ENCODE data around the gene VASH2. TPM values are rescaled to one million over a fixed set of nuclear protein-coding genes. Genes with fewer than 3 reads are reported as not detected.

The VASH2 gene
- total and polyA plus RNA-seq, 2 donors (not counting 1 experiment from before 2014, with no cell fraction given), result 0.06 TPM; not detected in 1

DNA sequence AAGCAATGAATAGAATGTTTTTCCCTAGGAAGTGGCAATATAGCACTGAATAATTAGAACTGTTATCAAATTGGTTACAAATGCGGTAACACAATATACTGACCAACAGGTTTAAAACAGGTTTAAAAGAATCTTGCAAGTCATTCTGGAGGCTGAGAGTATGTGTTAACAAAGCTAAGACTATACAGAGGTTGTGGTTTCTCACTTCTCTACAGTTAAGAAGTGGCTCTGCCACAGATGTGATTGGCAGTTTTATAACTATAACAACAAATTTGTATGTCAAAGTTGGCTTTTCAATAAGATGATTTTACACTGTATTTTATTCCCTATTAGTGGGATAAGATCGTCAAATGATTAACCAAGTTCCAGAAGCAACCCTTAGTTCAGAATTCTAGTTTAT, 58.2 kb downstream of the VASH2 start:
- H3K27me3 ChIP-seq (replicated peaks in 1 of 4; ENCODE audit: control extremely low read depth in 1 of 4, control insufficient read depth in 3 of 4, insufficient read depth in 4 of 4, low read length in 3 of 4), result no peaks in the 10 kb centered on the region
- H3K4me3 ChIP-seq (ENCODE audit: control extremely low read depth in 1 of 5, extremely low read depth in 1 of 5, insufficient read depth in 1 of 5, low read depth in 2 of 5, low read length in 4 of 5), result no peak overlapping the region
- Mint-ChIP-seq H3K27me3 (no peaks in the 10 kb centered on the region), H3K9me3 (ENCODE audit: insufficient read depth) (no peaks in the 10 kb centered on the region), H3K4me1 (peaks cover 14% of the 10 kb centered on the region), H3K27ac (no peak overlapping the region), H3K4me3 (no peak overlapping the region)
- H3K4me2 ChIP-seq (replicated peaks; ENCODE audit: low read depth, low read length, poor library complexity, severe bottlenecking), result no peak overlapping the region
- no peak for ATAC-seq (ENCODE audit: low read depth)
- TF ChIP-seq EZH2 (IDR thresholded peaks at IDR 0.05; ENCODE audit: borderline replicate concordance, insufficient read depth, low read depth, low read length, poor library complexity, severe bottlenecking), result no peak
- TF ChIP-seq, protein P1, sequence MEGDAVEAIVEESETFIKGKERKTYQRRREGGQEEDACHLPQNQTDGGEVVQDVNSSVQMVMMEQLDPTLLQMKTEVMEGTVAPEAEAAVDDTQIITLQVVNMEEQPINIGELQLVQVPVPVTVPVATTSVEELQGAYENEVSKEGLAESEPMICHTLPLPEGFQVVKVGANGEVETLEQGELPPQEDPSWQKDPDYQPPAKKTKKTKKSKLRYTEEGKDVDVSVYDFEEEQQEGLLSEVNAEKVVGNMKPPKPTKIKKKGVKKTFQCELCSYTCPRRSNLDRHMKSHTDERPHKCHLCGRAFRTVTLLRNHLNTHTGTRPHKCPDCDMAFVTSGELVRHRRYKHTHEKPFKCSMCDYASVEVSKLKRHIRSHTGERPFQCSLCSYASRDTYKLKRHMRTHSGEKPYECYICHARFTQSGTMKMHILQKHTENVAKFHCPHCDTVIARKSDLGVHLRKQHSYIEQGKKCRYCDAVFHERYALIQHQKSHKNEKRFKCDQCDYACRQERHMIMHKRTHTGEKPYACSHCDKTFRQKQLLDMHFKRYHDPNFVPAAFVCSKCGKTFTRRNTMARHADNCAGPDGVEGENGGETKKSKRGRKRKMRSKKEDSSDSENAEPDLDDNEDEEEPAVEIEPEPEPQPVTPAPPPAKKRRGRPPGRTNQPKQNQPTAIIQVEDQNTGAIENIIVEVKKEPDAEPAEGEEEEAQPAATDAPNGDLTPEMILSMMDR (IDR thresholded peaks at IDR 0.05), result no peak
- DNase-seq, result no peak
- H3K4me1 ChIP-seq (ENCODE audit: control insufficient read depth in 2 of 2, insufficient read depth in 2 of 2, low read length in 2 of 2), result no peaks in the 10 kb centered on the region
- intact Hi-C loops (cut with micrococcal nuclease), result no loop called here
- H3K9ac ChIP-seq (ENCODE audit: low read length), result no peak overlapping the region
- POLR2A ChIA-PET, result no interaction called here
- no peaks in the 10 kb centered on the region for H3K9me3 ChIP-seq (ENCODE audit: control extremely low read depth in 1 of 3, control insufficient read depth in 2 of 3, insufficient read depth in 1 of 3, low read length in 2 of 3)
- no CpG with 5 or more reads among the region's 2 CpGs for WGBS (ENCODE audit: insufficient coverage)
- peaks cover 31% of the 10 kb centered on the region for H3K79me2 ChIP-seq (ENCODE audit: control insufficient read depth, insufficient read depth, low read length)
- CTCF ChIA-PET, result interaction anchor here (0.6 kb wide), 1 partner anchor 1329 kb away, joined by 5 read pairs; no protein-coding TSS in a partner anchor
- no peak overlapping the region for H2AFZ ChIP-seq (ENCODE audit: insufficient read depth, low read depth, low read length, poor library complexity, severe bottlenecking)
- no peak overlapping the region for H3K27ac ChIP-seq (ENCODE audit: low read length in 2 of 2)
- peaks cover 7% of the 10 kb centered on the region for H4K20me1 ChIP-seq (ENCODE audit: control insufficient read depth, insufficient read depth, low read length, poor library complexity, severe bottlenecking)
- H3K36me3 ChIP-seq (replicated peaks in 1 of 2; ENCODE audit: control extremely low read depth in 1 of 2, control insufficient read depth in 1 of 2, extremely low read depth in 1 of 2, insufficient read depth in 2 of 2, low read length in 1 of 2), result peaks cover 3 to 52% of the 10 kb centered on the region in 2 experiments

DNA sequence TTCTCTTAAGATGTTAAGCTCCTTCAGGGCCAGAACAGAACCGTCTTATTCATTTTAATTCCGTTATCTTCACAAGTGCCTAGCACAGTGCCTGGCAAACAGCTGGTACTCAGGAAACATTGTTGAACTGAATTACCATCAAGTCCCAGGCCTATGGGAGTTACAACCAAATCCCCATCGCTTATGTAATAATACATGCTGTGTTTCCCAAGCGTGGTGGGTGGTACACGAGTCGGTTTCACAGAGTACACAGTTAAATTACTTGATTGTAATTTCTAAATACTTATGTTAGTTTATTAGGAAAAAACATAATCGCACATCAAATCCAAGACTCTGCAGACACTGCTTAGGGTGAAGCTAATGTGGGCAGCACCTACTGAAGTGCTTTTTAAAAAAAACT, 64.3 kb downstream of the VASH2 start:
- peak overlapping the region; percentile 99 for H3K27ac Mint-ChIP-seq
- CTCF ChIA-PET, result interaction anchor here (1.2 to 1.6 kb wide), 2 partner anchors 20 to 944 kb away, joined by 3 to 5 read pairs; no protein-coding TSS in a partner anchor
- ATAC-seq (ENCODE audit: low read depth) (no peak), DNase-seq (no peak)
- intact Hi-C loops (cut with micrococcal nuclease), result loop anchor here (1.0 to 10.0 kb wide), 7 partner anchors 37 to 1435 kb away; partner anchors contain the start of genes DTL, FLVCR1, INTS7 and NSL1
- H3K9me3 Mint-ChIP-seq (ENCODE audit: insufficient read depth), result no peaks in the 10 kb centered on the region
- Histone ChIP-seq H4K20me1 (ENCODE audit: control insufficient read depth, insufficient read depth, low read length, poor library complexity, severe bottlenecking) (no peaks in the 10 kb centered on the region), H3K79me2 (ENCODE audit: control insufficient read depth, insufficient read depth, low read length) (peaks cover 39% of the 10 kb centered on the region), H3K9me3 (ENCODE audit: control extremely low read depth in 1 of 3, control insufficient read depth in 2 of 3, insufficient read depth in 1 of 3, low read length in 2 of 3) (no peaks in the 10 kb centered on the region), H3K4me1 (ENCODE audit: control insufficient read depth in 2 of 2, insufficient read depth in 2 of 2, low read length in 2 of 2) (peaks cover 7 to 14% of the 10 kb centered on the region in 2 donors), H2AFZ (ENCODE audit: insufficient read depth, low read depth, low read length, poor library complexity, severe bottlenecking) (peak overlapping the region; percentile 82), H3K4me3 (ENCODE audit: control extremely low read depth in 1 of 5, extremely low read depth in 1 of 5, insufficient read depth in 1 of 5, low read depth in 2 of 5, low read length in 4 of 5) (peak overlapping the region; percentile 65 to 89 (median 77)), H3K36me3 (replicated peaks in 1 of 2; ENCODE audit: control extremely low read depth in 1 of 2, control insufficient read depth in 1 of 2, extremely low read depth in 1 of 2, insufficient read depth in 2 of 2, low read length in 1 of 2) (peaks cover 3 to 20% of the 10 kb centered on the region in 2 experiments), H3K9ac (ENCODE audit: low read length) (peak overlapping the region; percentile 73), H3K4me2 (replicated peaks; ENCODE audit: low read depth, low read length, poor library complexity, severe bottlenecking) (peak overlapping the region; percentile 82), H3K27me3 (replicated peaks in 1 of 4; ENCODE audit: control extremely low read depth in 1 of 4, control insufficient read depth in 3 of 4, insufficient read depth in 4 of 4, low read length in 3 of 4) (no peaks in the 10 kb centered on the region), H3K27ac (ENCODE audit: low read length in 2 of 2) (peak overlapping the region; percentile 81 to 92)
- H3K4me1 Mint-ChIP-seq, result peaks cover 31% of the 10 kb centered on the region
- WGBS (ENCODE audit: insufficient coverage), result 56% methylated on average over 2 of the region's 7 CpGs
- TF ChIP-seq, protein P1 (IDR thresholded peaks at IDR 0.05), result no peak
- TF ChIP-seq EZH2 (IDR thresholded peaks at IDR 0.05; ENCODE audit: borderline replicate concordance, insufficient read depth, low read depth, low read length, poor library complexity, severe bottlenecking), result no peak
- POLR2A ChIA-PET, result interaction anchor here (1.0 to 1.9 kb wide), 3 partner anchors 36 to 157 kb away, joined by 5 to 7 read pairs (median 5); partner anchors contain the start of genes FLVCR1 and RPS6KC1
- peak overlapping the region; percentile 98 for H3K4me3 Mint-ChIP-seq
- H3K27me3 Mint-ChIP-seq, result no peaks in the 10 kb centered on the region

Data from B cell (primary cell).